GM18867 (cell line): ENCODE data around the gene USE1.

Source experiments
- ATAC-seq: cut with Tn5 transposase; IDR thresholded peaks from one replicate; pipeline ENCODE4 v1.9.1; 2021; ENCODE audit warnings: mild to moderate bottlenecking, moderate library complexity; ENCODE audit not compliant: unreplicated experiment

Gene USE1

DNA sequence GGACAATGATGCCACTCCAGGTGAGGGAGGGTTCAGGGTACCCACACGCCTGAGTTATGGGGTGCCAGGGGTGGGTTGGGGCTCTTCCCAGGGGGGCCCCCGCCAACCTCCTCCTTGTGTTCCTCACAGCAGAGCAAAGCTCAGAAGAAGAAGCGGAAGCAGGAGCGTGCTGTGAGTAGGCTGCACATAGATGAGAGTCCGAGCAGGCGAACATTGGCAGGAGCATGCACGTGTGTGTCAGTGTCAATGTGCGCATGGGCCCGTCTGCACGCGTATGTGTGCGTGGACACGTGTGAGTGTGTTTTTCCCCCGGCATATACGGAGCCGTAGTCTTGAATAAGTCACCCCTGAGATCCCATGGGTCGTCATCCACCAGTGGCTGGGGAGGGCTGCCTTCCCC lies 12.4 kb upstream of the USE1 start:
- ATAC-seq = no peak

DNA sequence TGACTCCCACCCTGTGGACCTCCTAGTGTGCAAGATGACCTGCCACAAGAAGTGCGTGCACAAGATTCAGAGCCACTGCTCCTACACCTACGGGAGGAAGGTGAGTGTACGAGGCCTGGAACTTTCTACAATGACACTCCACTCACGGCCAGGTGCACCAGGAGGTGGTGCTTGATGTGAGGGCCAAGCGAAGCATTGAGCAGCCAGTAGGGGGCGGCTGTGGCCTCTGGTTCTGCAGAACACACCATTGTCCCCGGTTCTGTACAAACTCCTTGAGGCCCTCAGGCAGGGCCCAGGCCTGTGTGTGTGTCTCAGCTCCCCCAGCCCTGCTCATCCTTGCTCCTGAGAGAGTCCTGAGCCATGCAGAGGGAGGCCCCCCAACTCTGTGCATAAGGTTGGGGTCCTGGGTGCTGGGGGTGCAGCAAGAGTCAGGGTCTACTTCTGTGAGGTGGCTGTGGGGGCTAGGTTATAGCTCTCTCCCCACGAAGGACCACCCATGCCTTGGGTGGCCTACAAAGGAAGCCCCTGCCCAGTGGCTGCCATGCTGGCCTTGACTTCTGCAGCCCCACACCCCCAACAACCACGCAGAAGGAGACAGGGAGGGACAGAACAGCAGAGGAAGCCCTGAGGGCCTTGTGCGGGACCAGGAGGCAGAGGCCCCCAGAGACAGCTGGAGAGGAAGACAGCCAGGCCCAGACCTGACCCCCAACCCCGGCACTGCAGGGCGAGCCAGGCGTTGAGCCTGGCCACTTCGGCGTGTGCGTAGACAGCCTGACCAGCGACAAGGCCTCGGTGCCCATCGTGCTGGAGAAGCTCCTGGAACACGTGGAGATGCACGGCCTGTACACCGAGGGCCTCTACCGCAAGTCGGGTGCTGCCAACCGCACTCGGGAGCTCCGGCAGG lies 9.7 kb upstream of the USE1 start:
- ATAC-seq = no peak

GRCh38 chr19:17206736-17207581 lies 8.2 kb upstream of the USE1 start:
- no peak for ATAC-seq

DNA sequence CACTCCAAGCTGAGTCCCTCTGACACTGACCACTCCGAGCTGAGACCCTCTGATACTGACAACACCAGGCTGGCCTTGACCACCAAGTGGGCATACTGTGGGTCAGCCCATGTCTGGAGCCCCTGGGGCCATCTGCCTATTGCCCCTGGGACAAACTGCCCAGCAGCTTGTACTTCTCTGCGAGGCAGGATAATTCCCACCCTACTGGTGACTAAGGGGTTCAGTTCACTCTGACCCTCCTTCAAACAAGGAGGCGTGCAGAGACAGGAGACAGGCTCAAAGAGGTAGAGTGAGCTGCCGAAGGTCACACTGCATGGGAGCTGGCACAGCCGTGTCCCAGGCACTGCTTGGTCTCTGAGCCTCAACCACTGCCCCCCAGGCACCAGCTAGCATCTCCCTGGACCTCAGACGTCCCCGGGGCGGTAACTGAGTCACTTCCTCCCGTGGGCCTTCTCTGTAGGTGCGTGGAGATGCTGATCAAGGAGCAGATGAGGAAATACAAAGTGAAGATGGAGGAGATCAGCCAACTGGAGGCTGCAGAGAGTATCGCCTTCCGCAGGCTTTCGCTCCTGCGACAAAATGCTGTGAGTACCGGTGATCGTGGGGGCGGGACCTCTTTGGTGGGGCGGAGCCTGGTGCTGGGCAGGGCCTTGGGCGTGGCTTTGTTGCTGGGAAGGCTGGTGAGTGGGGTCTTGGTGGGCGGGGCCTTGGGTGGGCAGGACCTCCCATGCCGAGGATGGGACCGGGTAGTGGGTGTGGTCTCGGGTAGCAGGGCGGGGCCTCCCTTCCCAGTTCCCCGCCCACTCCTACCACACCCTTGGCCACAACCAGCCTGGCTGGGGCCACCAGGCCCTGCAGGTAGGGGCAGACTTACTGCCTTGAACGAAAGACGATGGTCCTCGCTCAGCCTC lies 5.8 kb upstream of the USE1 start:
- ATAC-seq = peak; percentile 56

- no peak for ATAC-seq
Observed at GRCh38 chr19:17210296-17210695, 4.9 kb upstream of the USE1 start.

GRCh38 chr19:17211547-17212446 lies 3.4 kb upstream of the USE1 start:
- no peak for ATAC-seq

DNA sequence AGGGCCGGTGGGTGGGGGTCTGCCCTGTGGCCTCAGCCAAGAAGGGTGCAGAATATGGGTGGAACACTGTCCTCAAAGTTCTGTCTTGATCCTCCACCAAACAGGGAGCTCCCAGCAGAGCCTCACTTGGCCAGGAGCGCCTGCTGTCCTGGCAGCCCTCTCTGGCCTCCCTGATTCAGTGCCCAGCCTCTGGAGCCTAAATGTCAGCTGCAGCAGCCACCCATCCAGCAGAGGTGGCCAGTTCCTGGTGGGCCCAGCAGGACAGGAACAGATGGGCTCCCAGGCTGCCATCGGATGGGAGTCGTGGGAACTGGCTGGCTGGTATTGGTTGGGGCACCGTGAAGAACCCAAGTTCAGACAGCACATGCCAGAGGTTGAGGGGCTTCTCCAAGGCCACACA lies 1.8 kb upstream of the USE1 start:
- ATAC-seq = no peak

DNA sequence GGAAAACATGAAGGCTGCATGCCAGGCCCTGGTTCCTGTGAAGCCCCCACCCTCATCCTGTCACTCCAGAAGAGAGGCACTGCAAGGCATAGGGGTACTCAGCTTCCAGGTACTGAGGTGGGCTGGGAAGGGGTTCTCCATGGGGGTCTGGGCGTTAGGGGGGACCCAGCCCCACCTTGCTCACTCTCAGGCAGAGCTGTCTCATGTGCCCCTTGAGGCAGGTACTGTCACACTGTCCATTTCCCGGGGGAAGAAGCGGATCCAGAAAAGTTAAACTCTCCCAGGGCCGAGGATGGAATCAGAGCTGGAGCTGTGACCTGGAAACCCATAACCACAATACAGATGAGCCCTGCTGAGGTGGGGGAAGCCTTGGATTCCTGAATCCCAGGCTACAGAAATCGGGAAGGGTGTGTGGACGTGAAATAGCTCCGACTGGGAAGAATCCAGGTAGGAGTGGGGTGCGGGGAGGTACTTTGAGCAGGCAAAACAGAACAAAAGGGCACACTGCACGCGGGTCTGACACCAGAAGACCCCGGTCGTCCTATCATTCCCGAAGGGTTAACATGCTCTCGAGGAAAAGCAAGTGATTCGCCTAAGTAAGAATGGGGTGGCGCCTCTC lies 540 bp upstream of the USE1 start:
- ATAC-seq = no peak

GRCh38 chr19:17216058-17216670 lies 1.0 kb downstream of the USE1 start:
- ATAC-seq = no peak

DNA sequence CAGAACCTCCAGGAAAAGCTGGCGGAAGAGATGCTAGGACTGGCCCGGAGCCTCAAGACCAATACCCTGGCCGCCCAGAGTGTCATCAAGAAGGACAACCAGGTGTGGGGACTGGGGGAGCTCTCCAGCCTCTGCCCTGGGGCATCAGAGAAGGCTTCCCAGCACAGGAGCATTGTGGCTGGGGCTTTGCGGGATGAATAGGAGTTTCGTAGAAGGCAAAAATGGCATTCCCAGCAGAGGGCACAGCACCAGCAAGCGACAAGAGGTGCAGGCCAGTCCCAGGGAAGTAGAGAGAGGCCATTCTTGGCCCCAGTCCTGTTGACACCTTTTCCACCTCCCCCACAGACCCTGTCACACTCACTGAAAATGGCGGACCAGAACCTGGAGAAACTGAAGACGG lies 4.1 kb downstream of the USE1 start:
- no peak for ATAC-seq

DNA sequence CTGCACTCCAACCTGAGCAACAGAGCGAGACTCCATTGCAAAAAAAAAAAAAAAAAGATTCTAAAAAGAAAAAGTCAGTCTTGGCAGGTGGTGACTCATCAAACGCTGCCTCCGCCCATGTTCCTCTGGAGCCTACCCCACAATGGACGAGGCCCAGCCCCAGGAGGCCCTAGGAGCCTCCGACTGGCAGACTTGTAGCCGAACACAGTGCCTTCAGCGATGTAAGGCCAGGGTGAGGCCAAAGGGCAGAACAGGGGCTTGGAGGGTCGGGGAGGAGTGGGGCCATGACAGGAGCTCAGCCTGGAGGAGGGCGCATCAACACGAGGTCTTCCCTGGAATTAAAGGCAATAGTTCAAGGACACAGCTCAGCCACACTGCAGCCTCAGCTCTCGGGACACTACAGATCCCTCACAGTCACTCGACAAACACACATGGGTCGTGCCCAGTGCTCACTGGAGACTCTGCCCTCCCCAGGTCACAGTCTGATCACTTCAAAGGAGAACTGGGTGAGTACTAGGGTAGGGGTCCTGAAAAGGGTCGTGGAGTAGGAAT lies 5.1 kb downstream of the USE1 start:
- no peak for ATAC-seq

DNA sequence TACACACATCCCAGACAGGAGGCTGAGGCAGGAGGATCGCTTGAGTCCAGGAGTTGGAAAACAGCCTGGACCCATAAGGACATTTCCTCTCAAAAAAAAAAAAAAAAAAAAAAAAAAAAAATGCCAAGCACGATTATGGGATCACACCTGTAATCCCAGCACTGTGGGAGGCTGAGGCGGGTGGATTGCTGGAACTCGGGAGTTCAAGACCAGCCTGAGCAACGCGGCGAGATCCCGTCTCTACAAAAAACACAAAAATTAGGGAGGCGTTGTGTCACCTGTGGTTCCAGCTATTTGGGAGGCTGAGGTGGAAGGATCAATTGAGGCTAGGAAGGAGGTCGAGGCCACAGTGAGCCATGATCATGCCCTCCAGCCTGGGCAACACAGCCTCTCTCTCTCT lies 9.9 kb downstream of the USE1 start:
- ATAC-seq = no peak

DNA sequence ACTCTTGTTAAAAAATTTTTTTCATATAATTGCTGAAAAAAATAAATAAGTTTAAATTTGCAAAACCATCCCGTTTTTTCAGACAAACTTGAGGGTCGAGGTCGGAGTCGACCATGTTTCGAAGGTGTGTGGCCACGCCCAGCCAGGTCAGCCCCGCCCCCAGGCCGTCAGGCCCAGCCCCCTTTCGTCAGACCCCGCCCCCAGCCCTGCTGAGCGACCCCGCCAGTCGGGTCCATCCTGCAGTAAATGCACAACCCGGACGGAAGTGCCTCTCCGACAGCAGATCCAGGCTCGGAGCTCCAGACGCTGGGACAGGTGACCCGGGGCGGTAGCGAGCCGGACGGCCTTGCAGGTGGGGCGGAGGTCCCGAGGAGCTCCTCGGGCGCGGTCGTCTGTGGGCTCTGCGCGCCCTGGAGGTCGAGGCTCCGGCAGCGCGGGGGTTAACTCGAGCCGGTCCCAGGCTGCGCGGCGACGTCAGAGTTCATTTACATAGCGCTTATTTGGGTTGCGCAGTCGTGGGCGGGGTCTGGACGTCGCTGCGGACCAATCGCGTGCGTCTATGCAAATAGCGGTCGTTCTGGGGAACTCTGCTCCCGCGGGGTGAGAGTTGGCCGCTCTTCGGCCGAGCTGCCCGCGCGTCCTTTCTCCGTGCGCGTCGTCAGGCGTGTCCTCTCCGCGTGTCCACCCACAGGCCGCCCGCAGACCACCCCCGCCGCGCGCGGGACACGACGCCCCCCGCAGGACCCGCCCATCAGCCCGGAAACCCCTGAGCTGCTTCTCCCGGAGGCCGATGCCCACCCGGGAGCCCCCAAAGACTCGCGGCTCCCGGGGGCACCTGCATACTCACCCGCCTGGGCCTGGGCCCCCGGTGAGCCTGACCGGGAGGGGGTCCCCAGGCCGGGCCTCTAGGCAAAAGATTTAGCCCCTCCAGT lies 11.1 kb downstream of the USE1 start, which contains the start of gene OCEL1:
TSS of gene OCEL1 (plus strand) at position 225 of the 932 bp plus-strand sequence. CDS start at position 247, 22 bp downstream.
- ATAC-seq = peak; percentile 89

DNA sequence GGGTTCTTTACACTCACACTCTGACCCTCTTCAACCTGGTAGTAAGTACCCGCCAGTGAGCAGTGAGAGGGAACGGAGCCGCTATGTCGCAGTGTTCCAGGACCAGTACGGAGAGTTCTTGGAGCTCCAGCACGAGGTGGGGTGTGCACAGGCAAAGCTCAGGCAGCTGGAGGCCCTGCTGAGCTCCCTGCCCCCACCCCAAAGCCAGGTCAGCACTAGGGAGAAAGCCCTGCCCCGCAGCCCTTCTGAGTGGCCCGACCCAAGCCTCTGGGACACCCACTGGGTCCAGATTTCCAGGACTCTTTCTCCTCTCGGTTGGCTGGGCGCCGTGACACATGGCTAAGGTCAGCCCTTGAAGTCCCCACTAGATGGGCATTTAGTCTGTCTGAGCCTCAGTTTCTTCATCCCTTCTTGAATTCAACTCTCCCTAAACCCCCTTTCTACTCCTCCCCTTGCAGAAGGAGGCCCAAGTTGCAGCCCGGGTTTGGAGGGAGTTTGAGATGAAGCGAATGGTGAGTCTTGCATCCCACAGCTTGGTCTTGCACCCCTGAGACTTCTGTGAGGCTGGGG lies 12.7 kb downstream of the USE1 start:
- no peak for ATAC-seq

DNA sequence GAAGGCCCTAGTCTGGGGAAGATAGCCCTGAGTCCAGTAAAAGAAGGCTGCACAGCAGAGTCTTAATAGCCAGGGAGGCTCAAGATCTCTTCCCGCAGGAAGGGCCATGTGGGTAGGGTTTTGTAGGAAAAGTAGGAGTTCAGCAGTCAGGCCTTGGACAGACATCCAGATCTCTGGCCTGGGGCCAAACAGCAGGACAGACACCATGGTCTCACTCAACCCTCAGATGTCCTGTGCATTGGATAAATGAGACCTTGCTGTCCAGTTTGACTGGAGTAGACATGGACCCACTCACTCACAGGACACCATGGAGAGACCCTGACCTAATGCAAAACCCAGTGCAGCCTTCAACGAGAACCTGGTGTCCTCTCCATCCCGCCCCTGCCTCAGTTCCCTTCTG lies 14.7 kb downstream of the USE1 start:
- ATAC-seq = no peak

DNA sequence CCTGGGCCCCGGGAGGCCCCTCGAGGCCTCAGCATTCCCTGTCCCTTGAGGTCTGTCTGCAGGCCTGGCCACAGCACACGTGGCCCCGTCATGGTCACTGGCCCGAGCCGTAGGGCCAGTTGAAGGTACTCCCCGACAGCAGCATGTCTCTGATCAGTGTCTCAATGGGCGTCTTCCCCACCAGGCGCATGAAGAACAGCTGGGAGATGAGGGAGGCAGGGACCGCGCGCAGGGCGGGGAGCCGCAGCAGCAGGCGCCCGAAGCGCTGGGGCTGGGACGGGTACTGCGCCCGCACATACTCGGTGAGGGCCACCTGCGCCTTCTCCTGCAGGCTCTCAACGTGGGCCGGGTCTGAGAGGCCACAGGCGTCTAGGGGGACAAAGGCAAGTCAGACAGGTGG lies 17.1 kb downstream of the USE1 start:
- no peak for ATAC-seq

DNA sequence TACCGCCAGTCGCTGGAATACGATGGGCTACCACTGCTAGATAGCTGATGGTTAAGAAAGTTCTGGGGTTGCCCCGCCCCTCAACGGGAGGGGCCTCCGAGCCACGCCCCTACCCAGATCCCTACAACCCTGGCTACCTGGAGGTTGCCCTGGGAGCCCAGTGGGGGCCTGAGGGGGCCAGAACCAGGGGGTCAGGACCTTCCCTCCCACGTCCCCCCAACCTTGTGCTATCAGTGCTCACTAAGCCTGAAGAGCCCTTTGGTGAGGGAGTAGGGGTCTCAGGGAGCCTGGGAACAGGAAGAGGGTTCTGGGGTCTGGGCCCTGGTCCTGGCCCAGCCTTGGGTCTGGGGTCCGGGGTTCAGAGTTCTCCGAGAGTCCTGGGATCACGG lies 19.7 kb downstream of the USE1 start:
- peak; percentile 35 for ATAC-seq
